Upper lobe of left lung (tissue), 4 donors: Measurements from ENCODE around the gene GRID1.

Experiments
- EP300 ChIP-seq, 4 donors: sonication (generic); formaldehyde crosslinking; IDR thresholded peaks; one replicate each; pipeline ENCODE4 v1.5.1; 2017; ENCODE audit warnings: antibody characterized with exemption in 4 of 4, control low read depth in 2 of 4
- POLR2A ChIP-seq, 4 donors: fragments of 450-650 bp; IDR thresholded peaks; one replicate each; pipeline ENCODE4 v1.5.1; 2016 to 2017; ENCODE audit warnings: antibody characterized with exemption in 4 of 4, mild to moderate bottlenecking in 2 of 4
- POLR2AphosphoS5 ChIP-seq, 2 donors: sonication (generic); formaldehyde crosslinking; IDR thresholded peaks; one replicate each; pipeline ENCODE4 v1.5.1; 2017; ENCODE audit warnings: antibody characterized with exemption in 2 of 2
- TF ChIP-seq, protein P1 (sequence below), 6 experiments: fragments of 450-650 bp in 4 of 6; fragments of 200-600 bp in 2 of 6; sonication (generic) in 2 of 6; IDR thresholded peaks; one replicate each; pipeline ENCODE4 v1.5.1; 2016 to 2019; ENCODE audit warnings: antibody characterized with exemption in 6 of 6

GRCh38 chr10:86042161-86042560 is 324.4 kb downstream of the GRID1 start:
- TF ChIP-seq, protein P1, sequence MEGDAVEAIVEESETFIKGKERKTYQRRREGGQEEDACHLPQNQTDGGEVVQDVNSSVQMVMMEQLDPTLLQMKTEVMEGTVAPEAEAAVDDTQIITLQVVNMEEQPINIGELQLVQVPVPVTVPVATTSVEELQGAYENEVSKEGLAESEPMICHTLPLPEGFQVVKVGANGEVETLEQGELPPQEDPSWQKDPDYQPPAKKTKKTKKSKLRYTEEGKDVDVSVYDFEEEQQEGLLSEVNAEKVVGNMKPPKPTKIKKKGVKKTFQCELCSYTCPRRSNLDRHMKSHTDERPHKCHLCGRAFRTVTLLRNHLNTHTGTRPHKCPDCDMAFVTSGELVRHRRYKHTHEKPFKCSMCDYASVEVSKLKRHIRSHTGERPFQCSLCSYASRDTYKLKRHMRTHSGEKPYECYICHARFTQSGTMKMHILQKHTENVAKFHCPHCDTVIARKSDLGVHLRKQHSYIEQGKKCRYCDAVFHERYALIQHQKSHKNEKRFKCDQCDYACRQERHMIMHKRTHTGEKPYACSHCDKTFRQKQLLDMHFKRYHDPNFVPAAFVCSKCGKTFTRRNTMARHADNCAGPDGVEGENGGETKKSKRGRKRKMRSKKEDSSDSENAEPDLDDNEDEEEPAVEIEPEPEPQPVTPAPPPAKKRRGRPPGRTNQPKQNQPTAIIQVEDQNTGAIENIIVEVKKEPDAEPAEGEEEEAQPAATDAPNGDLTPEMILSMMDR (IDR thresholded peaks at IDR 0.05), result no peak
- TF ChIP-seq EP300 (IDR thresholded peaks at IDR 0.05) (no peak), POLR2AphosphoS5 (IDR thresholded peaks at IDR 0.05) (no peak), POLR2A (IDR thresholded peaks at IDR 0.05) (no peak)
